GM21423 (cell line): ENCODE results near the gene BBS12.
A peak's percentile ranks its signal among the peaks of the same experiment; 100 is the strongest.

Experiments used
- ATAC-seq: cut with Tn5 transposase; IDR thresholded peaks from one replicate; pipeline ENCODE4 v1.9.1; 2021; ENCODE audit warnings: mild to moderate bottlenecking, moderate library complexity; ENCODE audit not compliant: unreplicated experiment

The BBS12 gene

DNA sequence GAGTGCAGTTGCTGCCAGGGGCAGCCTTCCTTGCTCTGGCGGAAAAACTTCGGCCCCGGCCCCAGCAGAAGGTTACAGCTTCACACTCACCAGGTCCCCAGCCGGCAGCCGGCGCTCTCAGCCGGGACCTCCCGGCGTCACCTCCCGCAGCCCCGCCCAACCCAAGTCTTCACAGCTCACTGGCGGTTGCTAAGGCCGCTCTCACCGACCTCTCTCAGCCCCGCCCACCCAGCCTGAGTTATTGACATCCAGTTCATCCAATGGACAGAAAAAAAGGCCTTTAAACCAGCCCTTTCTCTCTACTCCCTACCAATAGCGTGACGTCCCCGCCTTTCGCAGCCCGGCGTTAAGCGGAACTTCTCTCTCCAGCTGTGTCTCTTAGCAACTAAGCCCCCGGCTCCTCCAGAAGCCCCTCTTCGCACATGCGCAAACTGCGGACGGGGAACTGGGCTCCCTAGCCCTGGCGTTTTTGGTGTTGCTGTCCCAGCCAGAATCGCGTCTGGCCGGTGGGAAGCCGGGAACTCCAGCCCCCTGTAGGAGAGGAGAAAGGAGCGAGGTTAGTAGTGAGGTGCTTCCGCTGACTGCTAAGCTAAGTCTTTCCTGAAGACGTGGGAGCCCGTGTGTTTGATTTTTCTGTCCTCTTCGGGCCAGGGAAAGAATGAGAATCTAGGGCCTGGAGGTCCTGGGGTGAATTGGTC, at the start of gene BBS12:
BBS12 (plus strand) TSS at position 376 of the 698 bp plus-strand sequence. CDS start 9,189 bp downstream, outside the sequence.
- ATAC-seq = peak; percentile 100

DNA sequence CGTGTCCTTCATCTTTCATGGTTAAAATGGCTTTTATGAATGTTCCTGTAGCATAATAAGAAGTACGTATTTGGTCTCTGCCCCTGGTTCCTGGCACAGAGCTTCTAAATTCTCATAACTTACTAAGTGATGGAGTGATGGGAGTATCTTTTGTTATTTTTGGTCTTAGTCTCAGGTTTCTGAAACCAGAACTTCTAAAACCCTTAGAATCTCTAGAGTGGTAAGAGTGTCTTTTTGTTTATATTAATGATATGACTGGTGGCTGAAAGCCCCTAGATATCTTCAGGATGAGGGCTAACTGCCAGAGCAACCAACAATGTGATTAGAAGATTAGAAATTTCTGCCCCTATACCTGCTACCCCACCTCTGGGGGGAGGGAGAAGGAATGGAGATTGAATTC, 45.8 kb upstream of the BBS12 start:
- no peak for ATAC-seq

- no peak for ATAC-seq
Measured at GRCh38 chr4:122687531-122688061, 44.9 kb upstream of the BBS12 start.

DNA sequence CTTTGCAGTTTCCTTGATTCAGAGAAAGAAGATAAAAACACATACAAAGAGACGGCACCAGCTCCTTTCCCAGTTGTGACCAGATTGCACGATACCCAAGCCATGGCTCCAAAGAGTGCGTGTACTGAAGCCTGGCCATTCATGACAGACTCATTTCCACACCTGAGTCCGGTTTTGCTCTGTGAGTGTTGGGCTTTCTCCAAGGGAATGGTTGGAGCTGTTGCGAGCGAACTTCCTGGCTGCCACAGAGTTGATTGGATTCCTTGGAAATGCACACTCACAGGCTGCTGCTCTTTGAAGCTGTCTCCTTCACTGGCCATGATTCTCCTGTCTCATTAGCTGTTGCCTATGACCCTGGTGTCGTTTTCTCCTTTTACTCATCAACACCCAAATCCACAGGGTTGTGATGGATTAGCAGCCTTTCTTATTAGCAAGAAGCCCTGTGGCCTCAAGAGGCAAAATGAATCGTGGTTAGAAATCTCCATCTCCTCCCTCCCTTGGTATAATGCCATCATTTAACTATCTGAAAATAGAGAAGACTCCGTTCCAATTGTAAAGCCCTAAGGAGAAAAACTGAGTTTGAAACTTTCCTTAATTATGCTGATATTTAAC, 43.9 kb upstream of the BBS12 start:
- ATAC-seq = no peak

DNA sequence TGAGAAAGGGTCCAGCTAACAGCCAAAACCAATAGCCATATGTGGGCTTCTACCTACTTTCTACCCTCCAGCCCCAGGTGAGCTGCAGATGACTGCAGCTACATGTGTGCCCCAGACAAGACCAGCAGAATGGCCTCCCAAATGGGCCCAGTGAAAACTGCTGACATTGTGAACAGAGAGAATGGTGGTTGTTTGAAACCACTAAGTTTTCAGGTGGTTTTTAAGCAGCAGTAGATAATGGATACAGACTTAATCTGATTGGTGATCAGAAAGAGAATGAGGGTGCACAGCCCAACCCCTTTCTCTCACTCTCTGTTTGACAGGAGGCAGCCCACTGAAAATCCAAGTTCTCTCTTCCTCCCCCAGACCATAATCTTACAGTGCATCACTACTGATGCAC, 42.5 kb upstream of the BBS12 start:
- peak; percentile 90 for ATAC-seq

DNA sequence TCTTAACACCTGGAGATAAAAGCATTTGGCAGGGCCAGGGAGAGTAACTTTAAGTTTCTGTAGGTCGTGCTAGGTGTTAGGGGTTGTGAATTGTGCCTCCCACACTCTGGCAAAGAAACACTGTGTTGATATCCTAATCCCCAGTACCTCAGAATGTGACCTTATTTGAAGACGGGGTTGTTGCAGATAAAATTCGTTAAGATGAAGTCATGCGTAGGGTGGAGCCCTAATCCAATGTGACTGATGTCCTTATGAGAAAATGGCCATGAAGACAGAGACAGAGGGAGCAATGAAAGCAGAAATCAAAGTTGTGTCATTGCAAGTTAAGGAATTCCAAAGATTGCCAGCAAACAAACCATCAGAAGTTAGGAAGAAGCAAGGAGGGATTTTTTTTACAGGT, 40.5 kb upstream of the BBS12 start:
- no peak for ATAC-seq

DNA sequence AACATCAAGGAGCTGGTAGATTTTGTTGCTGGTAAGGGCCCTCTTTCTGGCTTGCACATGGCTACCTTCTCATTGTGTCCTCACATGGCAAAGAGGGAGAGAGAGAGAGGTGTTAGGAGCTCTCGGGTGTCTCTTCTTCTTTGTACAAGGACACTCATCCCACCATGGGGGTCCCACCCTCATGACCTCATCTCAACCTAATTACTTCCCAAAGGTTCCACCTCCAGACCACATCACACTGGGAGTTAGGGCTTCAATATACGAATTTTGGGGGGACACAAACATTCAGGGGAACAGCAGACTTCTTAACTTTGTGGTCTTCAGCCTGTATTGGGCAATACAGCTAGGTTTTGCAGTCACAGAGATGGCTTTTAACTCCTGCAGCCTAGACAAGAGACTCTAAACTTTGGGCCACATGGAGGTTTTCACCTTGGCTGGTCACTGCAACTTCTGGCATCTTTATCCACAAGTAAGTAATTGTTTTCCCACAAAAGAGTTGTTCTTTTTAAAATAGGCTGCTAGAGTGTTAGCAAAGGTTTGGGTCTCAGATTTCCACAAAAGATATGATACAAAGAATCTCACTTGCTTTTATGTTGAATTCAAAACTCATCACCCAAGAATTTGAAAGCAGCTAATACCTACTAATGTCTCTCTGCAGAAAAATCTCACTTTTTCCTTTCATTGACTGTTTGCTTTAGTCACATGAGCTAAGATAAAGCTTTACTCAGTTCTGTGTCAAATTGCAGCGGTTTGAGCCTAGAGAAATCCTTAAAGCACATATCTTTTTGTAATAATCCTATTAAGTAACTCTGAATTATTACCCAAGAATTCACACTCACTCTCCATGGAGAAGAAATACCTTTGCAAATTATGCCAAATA, 39.6 kb upstream of the BBS12 start:
- ATAC-seq = no peak

DNA sequence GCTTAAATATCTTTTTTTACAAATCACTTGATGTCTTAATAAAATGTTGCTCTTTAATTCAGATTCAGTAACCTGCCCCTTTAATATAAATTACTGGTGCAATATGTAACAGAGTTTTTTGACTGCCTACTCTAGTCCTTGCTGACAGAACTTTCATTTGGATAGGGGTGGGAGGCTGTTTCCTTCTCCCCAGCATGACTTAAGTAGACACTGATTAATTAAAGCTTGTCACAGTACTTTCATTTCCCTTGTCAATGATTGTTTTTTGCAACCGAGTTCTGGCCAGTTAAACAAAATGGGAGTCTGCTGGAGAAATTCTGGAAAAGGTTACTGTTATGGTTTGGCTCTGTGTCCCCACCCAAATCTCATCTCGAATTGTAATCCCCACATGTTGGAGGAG, 37.3 kb upstream of the BBS12 start:
- no peak for ATAC-seq

GRCh38 chr4:122700178-122700725, 32.3 kb upstream of the BBS12 start:
- no peak for ATAC-seq

- no peak for ATAC-seq
Measured at GRCh38 chr4:122701061-122701460, 31.4 kb upstream of the BBS12 start.

GRCh38 chr4:122701965-122702364, 30.5 kb upstream of the BBS12 start:
- no peak for ATAC-seq

DNA sequence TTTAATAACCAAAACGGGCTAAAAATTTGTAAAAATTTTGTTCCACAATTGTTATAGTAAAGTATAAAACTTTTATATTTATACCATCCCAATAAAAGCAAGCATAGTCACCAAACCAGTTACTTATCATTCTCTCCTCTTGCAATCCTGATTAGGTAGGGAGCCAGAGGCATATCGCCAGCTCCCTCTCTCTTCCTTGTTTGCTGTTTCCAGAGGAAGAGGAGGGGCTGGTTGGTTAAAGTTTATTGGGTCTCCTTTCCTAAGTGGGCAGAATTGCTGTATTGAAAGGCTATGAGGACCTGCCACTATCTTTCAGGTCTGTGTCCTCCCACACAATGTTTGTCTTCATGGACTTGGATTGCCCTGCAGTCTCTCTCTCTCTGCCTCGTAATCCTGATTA, 29.6 kb upstream of the BBS12 start:
- ATAC-seq = no peak

- no peak for ATAC-seq
Measured at GRCh38 chr4:122703868-122704267, 28.6 kb upstream of the BBS12 start.

- no peak for ATAC-seq
Measured at GRCh38 chr4:122705009-122705408, 27.5 kb upstream of the BBS12 start.

- no peak for ATAC-seq
Measured at GRCh38 chr4:122705547-122706117, 26.9 kb upstream of the BBS12 start.

DNA sequence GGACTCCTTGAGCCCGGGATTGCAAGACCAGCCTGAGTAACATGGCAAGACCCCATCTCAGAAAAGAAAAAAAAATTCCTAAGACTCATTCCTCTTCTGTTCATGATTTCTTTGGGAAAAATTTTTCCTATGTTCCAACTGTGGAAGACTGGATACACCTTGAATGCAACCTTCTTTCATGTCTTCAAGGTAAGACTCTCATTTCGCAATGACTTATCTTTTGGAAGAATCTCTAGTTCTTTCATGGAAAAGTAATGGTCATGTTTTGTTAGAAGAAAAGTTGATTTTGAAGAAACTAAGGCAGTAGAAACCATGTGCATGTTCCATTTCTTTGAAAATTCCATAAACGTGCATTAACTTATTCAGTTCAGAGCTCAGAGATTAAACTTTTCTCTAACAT, 26.0 kb upstream of the BBS12 start:
- ATAC-seq = no peak

DNA sequence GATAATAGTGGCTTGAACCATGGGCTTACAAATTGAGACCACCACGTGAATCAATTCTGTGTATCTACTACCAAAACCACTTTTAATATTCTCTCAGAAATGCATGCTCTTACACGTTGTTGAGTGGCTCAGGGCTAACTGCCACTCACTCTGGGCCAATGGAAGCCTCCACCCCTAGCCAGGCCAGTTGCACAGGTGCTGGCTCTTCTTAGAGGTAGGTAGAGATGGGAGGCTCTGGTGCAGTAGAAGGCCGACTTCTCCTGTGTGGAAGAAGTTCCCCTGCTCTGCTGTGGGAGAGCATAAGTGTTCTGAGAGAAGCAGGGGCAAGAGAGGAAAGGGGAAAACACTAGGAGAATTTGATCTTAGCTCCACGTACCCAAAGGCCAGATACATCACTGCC, 25.0 kb upstream of the BBS12 start:
- no peak for ATAC-seq

- no peak for ATAC-seq
Measured at GRCh38 chr4:122709236-122709635, 23.3 kb upstream of the BBS12 start.

DNA sequence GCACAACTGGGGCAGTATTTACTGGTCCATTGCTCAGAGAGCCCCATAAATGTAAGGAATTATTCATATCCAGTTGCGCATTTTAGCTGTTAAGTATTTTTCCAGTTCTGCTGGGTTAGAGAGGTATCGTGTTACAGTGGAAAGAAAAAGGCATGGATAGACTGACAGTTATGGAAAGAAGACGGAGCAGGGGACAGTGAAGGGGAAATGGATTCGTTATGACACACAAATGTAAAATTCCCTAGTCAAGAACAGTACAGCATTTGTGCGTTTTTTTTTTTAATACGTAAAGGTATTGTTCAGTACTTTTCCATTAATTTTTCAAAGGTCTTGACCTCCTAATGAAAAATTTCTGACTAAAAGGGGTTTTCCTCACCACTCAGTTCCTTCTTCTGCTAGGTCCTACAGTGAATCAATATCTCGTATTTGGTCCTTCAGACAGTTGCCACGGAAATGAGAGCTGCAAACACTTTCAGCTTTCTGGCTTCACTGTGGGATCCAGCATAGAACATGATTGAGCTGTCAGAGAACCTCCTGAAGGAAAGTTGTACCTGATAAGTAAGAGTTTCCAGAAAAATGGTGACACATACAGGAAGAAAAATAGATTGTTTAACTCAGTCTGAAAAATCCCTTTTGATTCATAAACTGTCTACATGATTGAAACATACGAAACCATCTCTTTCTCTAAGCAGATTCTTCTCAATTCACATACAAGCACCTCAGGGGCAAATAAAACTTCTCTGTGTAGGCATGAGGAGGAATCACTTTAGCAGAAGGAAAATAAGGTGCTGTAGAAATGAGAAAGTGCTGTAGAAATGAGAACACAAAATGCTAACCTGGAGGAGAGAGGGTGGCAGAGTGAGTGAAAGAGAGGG, 21.8 kb upstream of the BBS12 start:
- ATAC-seq = peak; percentile 62

- ATAC-seq = no peak
Measured at GRCh38 chr4:122711919-122712318, 20.6 kb upstream of the BBS12 start.
